NCI-H187 treated with DMSO at 0.1 percent for 48 hours (cell line): ENCODE data around the gene SCN4B.

Source experiments
- DNase-seq: peaks from one replicate; lab custom pipeline; 2025; lab: John Stamatoyannopoulos, UW

Gene SCN4B

GRCh38 chr11:118129471-118130172 is 23.0 kb downstream of the SCN4B start:
- no peak for DNase-seq

DNA sequence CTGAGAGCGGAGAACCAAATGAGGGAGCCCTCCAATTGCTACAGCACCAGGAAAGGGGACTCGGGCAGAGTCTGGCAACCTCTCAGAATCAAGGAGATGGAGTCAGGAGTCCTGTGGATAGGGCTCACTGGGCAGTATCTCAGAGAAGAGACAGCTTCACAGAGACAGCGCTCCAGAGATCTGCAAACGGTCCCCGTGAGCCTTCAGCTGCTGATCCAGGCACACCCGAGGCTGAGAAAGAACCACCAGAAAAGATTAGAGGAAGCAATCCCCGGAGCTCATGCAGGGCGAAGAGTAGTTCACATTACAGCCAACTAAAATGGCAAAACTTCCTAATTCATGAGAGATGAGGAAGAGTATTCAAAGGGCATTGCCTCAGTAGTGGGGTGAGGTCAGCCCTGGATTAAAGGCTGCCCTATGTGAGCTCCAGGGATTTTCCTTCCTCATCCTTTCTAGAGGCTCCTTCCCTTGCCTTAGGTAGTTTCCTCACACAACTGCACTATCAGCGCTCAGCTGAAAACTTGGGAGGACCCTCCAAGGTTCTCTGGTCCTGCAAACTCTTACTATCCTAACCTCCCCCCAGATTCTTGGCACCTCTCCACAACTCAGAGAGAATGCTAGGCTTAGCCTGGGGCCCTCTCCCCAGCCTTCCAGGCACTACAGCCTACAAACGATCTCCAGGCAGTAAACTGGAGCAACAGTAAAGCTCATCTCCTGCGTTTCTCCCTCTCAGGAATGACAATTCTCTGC is 23.7 kb downstream of the SCN4B start:
- no peak for DNase-seq

- no peak for DNase-seq
Measured at GRCh38 chr11:118128310-118128709, 24.3 kb downstream of the SCN4B start.

DNA sequence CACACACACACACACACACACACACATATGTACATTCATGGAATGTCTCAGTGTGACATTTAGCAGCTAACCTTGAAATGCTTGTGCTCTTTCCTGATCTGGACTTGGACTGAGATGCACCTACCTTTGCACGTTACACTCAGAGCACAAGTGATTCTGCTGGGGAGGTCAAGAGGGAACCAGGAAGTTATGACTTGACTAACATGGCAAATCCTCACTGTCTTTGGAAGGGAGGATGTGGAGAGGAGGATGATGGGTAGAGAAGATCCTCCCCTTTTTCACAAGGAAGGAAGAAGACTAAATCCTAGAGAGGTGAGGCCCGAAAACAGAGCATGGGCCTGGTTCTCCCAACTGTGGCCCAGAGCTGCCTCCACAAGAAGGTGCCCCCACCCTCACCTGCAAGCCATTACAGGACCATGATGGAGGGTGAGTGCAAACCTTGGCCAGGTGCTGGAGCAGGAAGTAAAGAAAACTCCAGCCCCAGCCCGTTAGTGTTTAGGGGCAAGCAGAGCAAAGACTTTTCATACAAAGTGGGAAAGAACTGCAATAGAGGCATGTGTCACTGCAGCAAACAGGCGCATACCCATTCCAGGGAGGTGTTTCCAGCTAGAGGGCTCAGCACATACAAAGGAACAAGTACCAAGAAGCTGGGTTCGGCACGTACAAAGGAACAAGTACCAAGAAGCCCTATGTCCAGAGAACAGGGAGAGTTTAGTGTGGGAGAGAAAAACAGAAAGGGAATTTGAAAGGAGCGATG is 26.4 kb downstream of the SCN4B start:
- DNase-seq, result no peak

- DNase-seq, result no peak
Measured at GRCh38 chr11:118124929-118125535, 27.6 kb downstream of the SCN4B start.

- DNase-seq, result no peak
Measured at GRCh38 chr11:118120793-118121192, 31.8 kb downstream of the SCN4B start.

GRCh38 chr11:118117790-118118601 is 34.6 kb downstream of the SCN4B start:
- no peak for DNase-seq

- no peak for DNase-seq
Measured at GRCh38 chr11:118115048-118115447, 37.6 kb downstream of the SCN4B start.

GRCh38 chr11:118114266-118114665 is 38.4 kb downstream of the SCN4B start:
- DNase-seq, result no peak

DNA sequence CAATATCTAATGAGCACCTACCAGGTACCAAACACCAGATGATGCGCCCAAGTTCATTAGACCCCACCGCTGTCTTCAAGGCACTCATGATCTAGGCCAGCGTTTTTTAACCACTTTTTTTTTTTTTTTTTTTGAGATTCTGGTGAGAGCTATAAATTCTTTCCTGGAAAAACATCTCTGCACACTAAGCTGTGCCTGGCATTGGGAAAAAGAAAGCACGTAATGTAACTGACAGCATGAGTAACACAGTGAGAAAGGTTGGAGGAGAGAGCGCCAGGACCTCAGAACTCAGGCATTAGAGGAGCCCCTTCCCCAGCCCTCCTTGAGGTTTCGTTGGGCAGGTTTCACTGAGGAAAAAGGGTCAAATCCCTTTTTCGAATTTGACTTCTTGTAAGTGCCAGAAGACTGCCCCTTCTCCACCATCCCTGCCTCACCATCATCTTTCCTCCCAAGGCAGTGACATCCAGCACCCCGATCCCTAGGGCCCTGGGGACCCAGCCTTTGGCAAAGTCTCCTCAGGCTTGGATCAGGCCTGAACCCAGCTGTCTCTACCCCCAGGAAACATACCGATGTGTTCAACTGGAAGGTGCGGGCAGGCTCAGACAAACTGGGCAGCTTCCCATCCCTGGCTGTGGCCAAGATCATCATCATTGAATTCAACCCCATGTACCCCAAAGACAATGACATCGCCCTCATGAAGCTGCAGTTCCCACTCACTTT is 39.8 kb downstream of the SCN4B start:
- DNase-seq, result no peak

GRCh38 chr11:118111744-118112035 is 40.9 kb downstream of the SCN4B start:
- no peak for DNase-seq

- DNase-seq, result no peak
Measured at GRCh38 chr11:118111019-118111743, 41.4 kb downstream of the SCN4B start.

DNA sequence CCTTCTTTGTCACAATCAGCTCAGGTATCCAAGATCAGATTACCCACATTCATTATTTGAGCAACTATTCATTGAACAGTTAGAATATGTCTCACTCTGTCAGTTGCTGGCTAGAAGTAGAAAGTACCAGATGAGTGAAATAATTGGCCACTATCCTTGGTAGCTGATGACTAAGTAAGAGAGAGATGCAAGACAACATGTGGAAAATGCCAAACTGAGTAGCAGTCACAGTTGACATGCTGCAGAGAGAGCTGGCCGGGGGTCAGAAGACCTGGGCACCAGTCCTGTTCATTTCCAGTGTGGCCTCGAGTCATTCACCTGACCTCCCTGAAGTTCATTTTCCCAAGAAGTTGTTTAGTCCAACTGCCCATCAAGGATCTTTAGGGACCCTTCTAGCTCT is 43.4 kb downstream of the SCN4B start:
- DNase-seq, result no peak

- no peak for DNase-seq
Measured at GRCh38 chr11:118108513-118108912, 44.1 kb downstream of the SCN4B start.

GRCh38 chr11:118106789-118107335 is 45.8 kb downstream of the SCN4B start:
- DNase-seq, result no peak

DNA sequence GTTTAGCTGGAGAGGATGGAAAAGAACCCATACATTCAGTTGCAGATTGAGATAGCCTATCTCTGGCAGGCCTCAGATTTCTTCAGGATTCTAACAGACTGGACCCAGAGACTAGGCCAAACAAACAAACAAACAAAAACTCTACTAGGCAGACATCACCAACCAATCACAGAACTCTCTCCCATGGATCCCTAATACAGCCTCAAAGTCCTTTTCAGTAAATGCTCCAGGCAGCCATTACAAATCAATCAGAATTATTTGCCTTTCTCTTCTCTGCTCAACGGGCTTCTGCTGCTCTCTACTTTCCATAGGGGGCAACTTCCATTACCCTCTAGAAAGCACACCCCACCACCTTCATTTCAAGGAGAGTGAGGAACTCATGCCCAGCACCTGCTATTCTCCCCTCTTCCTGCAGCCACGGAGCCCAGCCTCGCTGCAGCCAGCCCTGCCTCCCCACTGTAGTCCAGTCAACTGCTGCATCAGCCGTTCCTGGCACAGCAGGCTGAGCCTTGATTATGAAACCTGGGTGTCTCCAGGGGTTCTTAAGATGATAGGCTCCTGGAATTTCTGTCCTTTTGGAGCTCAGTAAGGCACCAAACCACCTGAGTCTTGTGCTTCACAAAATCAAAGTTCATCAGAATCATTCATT is 46.8 kb downstream of the SCN4B start:
- no peak for DNase-seq

GRCh38 chr11:118104491-118104890 is 48.1 kb downstream of the SCN4B start:
- DNase-seq, result no peak

- no peak for DNase-seq
Measured at GRCh38 chr11:118102721-118103261, 49.8 kb downstream of the SCN4B start.

GRCh38 chr11:118100691-118101232 is 51.9 kb downstream of the SCN4B start:
- no peak for DNase-seq
